HEK293 (cell line): Measurements from ENCODE around the gene PLCL1.

Source experiments
- CTCF ChIA-PET: fragments of 350-600 bp; formaldehyde crosslinking; extraction: SDS; loops from one replicate; lab custom pipeline; 2021; ENCODE audit warnings: antibody characterized with exemption; lab: Yijun Ruan, JAX
- POLR2A ChIA-PET: fragments of 300-600 bp; formaldehyde crosslinking; extraction: SDS; loops from one replicate; lab custom pipeline; 2020; ENCODE audit warnings: antibody characterized with exemption, inconsistent platforms; lab: Yijun Ruan, JAX
- H3K27ac ChIP-seq: fragments of 200-500 bp; sonication (Bioruptor generic); 2 replicates; pipeline ENCODE4 v1.5.1; 2014; ENCODE audit warnings: low read depth, low read length, control low read depth, inconsistent platforms; ENCODE audit errors: extremely low read depth
- H3K36me3 ChIP-seq, 2 experiments: fragments of 200-500 bp in 1 of 2; sonication (Bioruptor generic) in 1 of 2; 1 replicate in 1 of 2; 2 replicates in 1 of 2; pipeline ENCODE4 v1.5.1; 2014 to 2017; ENCODE audit warnings: inconsistent platforms in 2 of 2, low read length in 2 of 2; ENCODE audit not compliant: control insufficient read depth in 2 of 2, insufficient read depth in 1 of 2
- H3K4me1 ChIP-seq: fragments of 200-500 bp; sonication (Bioruptor generic); 2 replicates; pipeline ENCODE4 v1.5.1; 2014; ENCODE audit warnings: mild to moderate bottlenecking, low read length, inconsistent platforms; ENCODE audit not compliant: control insufficient read depth, insufficient read depth
- H3K4me3 ChIP-seq: 2 replicates; pipeline ENCODE4 v1.5.1; 2011; ENCODE audit warnings: low read depth, mild to moderate bottlenecking, control low read depth, low read length, moderate library complexity
- H3K9me3 ChIP-seq: fragments of 200-500 bp; sonication (Bioruptor generic); 2 replicates; pipeline ENCODE4 v1.5.1; 2014; ENCODE audit warnings: low read depth, low read length, inconsistent platforms; ENCODE audit not compliant: control insufficient read depth, insufficient read depth
- HOXC10 ChIP-seq: sonication (generic); formaldehyde crosslinking; IDR thresholded peaks from 2 replicates; pipeline ENCODE4 v1.8.1; 2023; ENCODE audit warnings: mild to moderate bottlenecking, missing genetic modification reagents
- REPIN1 ChIP-seq: fragments of 450-650 bp; formaldehyde crosslinking; IDR thresholded peaks from 2 replicates; pipeline ENCODE4 v1.5.1; 2017; ENCODE audit warnings: missing biosample characterization, missing genetic modification characterization, low read depth
- TRIM28 ChIP-seq: IDR thresholded peaks from 2 replicates; pipeline ENCODE4 v1.6.1; 2011; ENCODE audit warnings: low read length, control low read depth, borderline replicate concordance
- YY2 ChIP-seq: fragments of 450-650 bp; formaldehyde crosslinking; IDR thresholded peaks from 2 replicates; pipeline ENCODE4 v1.5.1; 2016; ENCODE audit warnings: missing biosample characterization, missing genetic modification characterization
- ZFP69B ChIP-seq: fragments of 450-650 bp; formaldehyde crosslinking; IDR thresholded peaks from 2 replicates; pipeline ENCODE4 v1.5.1; 2016; ENCODE audit warnings: missing biosample characterization, missing genetic modification characterization
- ZNF211 ChIP-seq: fragments of 450-650 bp; formaldehyde crosslinking; IDR thresholded peaks from 2 replicates; pipeline ENCODE4 v1.5.1; 2016; ENCODE audit warnings: low read depth, missing biosample characterization, missing genetic modification characterization
- ZNF324 ChIP-seq: fragments of 450-650 bp; formaldehyde crosslinking; IDR thresholded peaks from 2 replicates; pipeline ENCODE4 v1.5.1; 2016; ENCODE audit warnings: missing biosample characterization, missing genetic modification characterization
- ZNF529 ChIP-seq: fragments of 450-650 bp; formaldehyde crosslinking; IDR thresholded peaks from 2 replicates; pipeline ENCODE4 v1.5.1; 2017; ENCODE audit warnings: missing genetic modification characterization, missing biosample characterization; ENCODE audit not compliant: insufficient replicate concordance
- ZNF560 ChIP-seq: fragments of 450-650 bp; formaldehyde crosslinking; IDR thresholded peaks from 2 replicates; pipeline ENCODE4 v1.5.1; 2017; ENCODE audit warnings: missing biosample characterization, missing genetic modification characterization, borderline replicate concordance
- ZNF792 ChIP-seq: fragments of 450-650 bp; formaldehyde crosslinking; IDR thresholded peaks from 2 replicates; pipeline ENCODE4 v1.5.1; 2016; ENCODE audit warnings: missing biosample characterization, missing genetic modification characterization
- TF ChIP-seq, protein P1 (sequence below): fragments of 450-650 bp; formaldehyde crosslinking; IDR thresholded peaks from 2 replicates; pipeline ENCODE4; 2016; ENCODE audit warnings: missing biosample characterization, missing genetic modification characterization
- TF ChIP-seq, protein P2 (sequence below): fragments of 450-650 bp; formaldehyde crosslinking; optimal IDR thresholded peaks from 2 replicates; pipeline ENCODE3; 2016; ENCODE audit warnings: missing biosample characterization, mild to moderate bottlenecking, missing genetic modification characterization
- TF ChIP-seq, protein P3 (sequence below): fragments of 450-650 bp; formaldehyde crosslinking; conservative IDR thresholded peaks from 2 replicates; pipeline ENCODE4 v1.5.1; 2016; ENCODE audit warnings: low read depth, missing biosample characterization, missing genetic modification characterization

The PLCL1 gene

DNA sequence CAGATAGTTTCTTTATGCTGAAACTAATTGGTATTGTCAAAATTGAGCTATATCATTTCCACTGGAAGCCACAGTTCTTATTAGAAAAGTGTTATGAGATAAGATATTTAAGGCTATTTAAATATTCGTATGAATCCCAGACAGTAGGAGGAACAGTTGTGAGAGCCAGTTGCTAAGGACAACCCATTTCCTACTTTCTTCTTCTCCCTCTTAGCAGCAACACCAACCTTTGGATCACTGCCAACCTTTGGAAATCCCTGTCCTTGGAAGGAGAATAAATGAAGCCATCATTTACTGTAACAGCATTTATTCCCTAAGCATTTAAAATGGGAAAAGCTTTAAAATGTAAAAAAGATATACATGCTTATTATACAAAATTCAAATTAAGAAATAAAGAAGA, 85.8 kb downstream of the PLCL1 start (continued):
- TF ChIP-seq, protein P1, sequence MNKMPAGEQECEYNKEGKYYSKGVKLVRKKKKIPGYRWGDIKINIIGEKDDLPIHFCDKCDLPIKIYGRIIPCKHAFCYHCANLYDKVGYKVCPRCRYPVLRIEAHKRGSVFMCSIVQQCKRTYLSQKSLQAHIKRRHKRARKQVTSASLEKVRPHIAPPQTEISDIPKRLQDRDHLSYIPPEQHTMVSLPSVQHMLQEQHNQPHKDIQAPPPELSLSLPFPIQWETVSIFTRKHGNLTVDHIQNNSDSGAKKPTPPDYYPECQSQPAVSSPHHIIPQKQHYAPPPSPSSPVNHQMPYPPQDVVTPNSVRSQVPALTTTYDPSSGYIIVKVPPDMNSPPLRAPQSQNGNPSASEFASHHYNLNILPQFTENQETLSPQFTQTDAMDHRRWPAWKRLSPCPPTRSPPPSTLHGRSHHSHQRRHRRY = no peak
- TF ChIP-seq, protein P2, sequence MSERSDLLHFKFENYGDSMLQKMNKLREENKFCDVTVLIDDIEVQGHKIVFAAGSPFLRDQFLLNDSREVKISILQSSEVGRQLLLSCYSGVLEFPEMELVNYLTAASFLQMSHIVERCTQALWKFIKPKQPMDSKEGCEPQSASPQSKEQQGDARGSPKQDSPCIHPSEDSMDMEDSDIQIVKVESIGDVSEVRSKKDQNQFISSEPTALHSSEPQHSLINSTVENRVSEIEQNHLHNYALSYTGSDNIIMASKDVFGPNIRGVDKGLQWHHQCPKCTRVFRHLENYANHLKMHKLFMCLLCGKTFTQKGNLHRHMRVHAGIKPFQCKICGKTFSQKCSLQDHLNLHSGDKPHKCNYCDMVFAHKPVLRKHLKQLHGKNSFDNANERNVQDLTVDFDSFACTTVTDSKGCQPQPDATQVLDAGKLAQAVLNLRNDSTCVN (tag by site-specific recombination) = no peak

DNA sequence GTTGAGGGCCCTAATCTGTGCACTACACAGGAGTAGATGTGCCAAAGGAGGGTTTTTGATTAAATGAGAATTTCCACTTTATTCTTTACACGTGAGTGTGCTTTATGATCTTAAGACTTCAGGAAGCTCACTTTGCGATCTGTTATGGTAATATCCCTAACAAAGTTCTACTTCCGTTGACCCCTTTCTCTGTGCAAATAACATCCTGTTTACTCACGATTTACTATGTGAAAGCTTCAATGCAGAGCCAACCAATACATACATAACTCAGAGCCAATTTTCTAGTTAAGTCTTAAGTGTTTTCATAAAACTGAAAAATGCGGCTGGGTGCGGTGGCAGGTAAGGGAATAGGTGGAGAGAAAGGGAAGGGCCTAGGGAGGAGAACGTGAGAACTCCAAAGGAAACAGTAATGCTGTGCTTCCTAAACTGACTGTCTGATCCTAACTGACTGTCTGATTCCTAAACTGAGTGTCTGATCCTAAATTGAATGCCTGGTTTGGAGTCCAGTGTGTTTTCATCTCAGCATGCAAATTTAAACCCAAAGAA, 87.6 kb downstream of the PLCL1 start:
- Histone ChIP-seq H3K4me1 (peaks cover 14% of the 10 kb centered on the region), H3K9me3 (no peaks in the 10 kb centered on the region), H3K36me3 (no peaks in the 10 kb centered on the region), H3K4me3 (no peak overlapping the region), H3K27ac (no peak overlapping the region; the same call in 1 of the 2 replicates)
- TF ChIP-seq REPIN1 (tag by site-specific recombination) (no peak), ZNF211 (tag by site-specific recombination) (no peak), ZNF324 (no peak), ZNF529 (tag by site-specific recombination) (no peak), ZNF792 (tag by site-specific recombination) (no peak), YY2 (tag by site-specific recombination) (no peak), ZFP69B (no peak), HOXC10 (CRISPR knock-in tag) (no peak)
- TF ChIP-seq, protein P3, sequence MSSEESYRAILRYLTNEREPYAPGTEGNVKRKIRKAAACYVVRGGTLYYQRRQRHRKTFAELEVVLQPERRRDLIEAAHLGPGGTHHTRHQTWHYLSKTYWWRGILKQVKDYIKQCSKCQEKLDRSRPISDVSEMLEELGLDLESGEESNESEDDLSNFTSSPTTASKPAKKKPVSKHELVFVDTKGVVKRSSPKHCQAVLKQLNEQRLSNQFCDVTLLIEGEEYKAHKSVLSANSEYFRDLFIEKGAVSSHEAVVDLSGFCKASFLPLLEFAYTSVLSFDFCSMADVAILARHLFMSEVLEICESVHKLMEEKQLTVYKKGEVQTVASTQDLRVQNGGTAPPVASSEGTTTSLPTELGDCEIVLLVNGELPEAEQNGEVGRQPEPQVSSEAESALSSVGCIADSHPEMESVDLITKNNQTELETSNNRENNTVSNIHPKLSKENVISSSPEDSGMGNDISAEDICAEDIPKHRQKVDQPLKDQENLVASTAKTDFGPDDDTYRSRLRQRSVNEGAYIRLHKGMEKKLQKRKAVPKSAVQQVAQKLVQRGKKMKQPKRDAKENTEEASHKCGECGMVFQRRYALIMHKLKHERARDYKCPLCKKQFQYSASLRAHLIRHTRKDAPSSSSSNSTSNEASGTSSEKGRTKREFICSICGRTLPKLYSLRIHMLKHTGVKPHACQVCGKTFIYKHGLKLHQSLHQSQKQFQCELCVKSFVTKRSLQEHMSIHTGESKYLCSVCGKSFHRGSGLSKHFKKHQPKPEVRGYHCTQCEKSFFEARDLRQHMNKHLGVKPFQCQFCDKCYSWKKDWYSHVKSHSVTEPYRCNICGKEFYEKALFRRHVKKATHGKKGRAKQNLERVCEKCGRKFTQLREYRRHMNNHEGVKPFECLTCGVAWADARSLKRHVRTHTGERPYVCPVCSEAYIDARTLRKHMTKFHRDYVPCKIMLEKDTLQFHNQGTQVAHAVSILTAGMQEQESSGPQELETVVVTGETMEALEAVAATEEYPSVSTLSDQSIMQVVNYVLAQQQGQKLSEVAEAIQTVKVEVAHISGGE (tag by site-specific recombination) = no peak
- ChIA-PET POLR2A (no interaction called here), CTCF (no interaction called here)

DNA sequence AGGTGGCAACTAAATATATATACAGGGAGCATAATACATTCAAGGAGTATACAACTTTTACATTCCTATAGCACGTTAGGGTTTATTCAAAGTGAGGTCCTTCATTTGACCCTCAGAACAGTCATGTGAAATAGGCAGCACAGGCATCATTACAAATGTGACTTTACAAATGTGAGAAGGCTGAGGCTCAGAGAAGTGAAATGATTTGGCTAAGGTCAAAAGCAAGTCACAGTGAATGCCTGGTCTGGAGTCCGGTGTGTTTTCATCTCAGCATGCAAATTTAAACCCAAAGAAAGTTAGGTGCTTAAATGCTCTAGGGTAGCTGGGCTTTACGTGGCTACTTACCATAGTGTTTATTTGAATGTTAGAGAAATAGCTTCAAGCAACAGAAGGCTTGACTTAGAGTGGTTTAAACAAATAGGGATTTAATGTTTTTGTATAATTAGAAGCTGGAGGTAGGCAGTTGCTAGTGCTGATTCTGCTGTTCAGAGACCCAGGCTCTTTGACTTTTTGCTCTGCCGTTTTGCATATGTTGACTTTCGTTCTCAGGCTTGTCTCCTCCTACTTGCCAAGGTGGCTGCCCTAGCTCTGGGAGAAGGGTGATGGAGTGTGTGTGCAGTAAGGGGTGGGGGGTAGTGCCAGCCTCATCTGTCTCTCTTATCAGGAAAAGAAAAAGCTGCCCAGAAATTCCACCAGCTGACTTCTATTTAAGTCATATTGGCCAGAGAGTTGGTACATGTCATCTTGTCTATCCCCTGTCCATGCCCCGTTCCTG, 89.2 kb downstream of the PLCL1 start:
- Histone ChIP-seq H3K4me3 (no peak overlapping the region), H3K36me3 (no peaks in the 10 kb centered on the region), H3K9me3 (no peaks in the 10 kb centered on the region), H3K4me1 (peaks cover 14% of the 10 kb centered on the region), H3K27ac (no peak overlapping the region)
- TF ChIP-seq ZNF560 (no peak), TRIM28 (0 out of 2 replicates have a peak, but pooled peaks have one; percentile 46)
- ChIA-PET CTCF (interaction anchor here (0.7 kb wide), 1 partner anchor 1378 kb away, joined by 3 read pairs; no protein-coding TSS in a partner anchor), POLR2A (no interaction called here)
